HL-60/S4 (cell line): Measurements from ENCODE around the gene KIDINS220.

Source experiments
- in situ Hi-C: fragments of 300-500 bp; cut with MboI; formaldehyde crosslinking; loops from 2 replicates; pipeline ENCODE4 v1.14.3; 2022; ENCODE audit warnings: low sequenced_read_pairs

Gene KIDINS220

GRCh38 chr2:8699839-8700238 lies 137.6 kb downstream of the KIDINS220 start:
- in situ Hi-C loops: loop anchor here (25.0 kb wide), 3 partner anchors 413 to 1263 kb away; no protein-coding TSS in a partner anchor

GRCh38 chr2:8697190-8697589 lies 140.2 kb downstream of the KIDINS220 start:
- in situ Hi-C loops: loop anchor here (25.0 kb wide), 3 partner anchors 410 to 1260 kb away; no protein-coding TSS in a partner anchor

- in situ Hi-C loops: loop anchor here (25.0 kb wide), 3 partner anchors 407 to 1257 kb away; no protein-coding TSS in a partner anchor
Observed at GRCh38 chr2:8694737-8695136, 142.7 kb downstream of the KIDINS220 start.

- in situ Hi-C loops: loop anchor here (25.0 kb wide), 3 partner anchors 406 to 1256 kb away; no protein-coding TSS in a partner anchor
Observed at GRCh38 chr2:8693157-8693821, 144.1 kb downstream of the KIDINS220 start.

- in situ Hi-C loops: loop anchor here (25.0 kb wide), 3 partner anchors 405 to 1255 kb away; no protein-coding TSS in a partner anchor
Observed at GRCh38 chr2:8692783-8693156, 144.6 kb downstream of the KIDINS220 start.

- in situ Hi-C loops: loop anchor here (25.0 kb wide), 3 partner anchors 405 to 1255 kb away; no protein-coding TSS in a partner anchor
Observed at GRCh38 chr2:8691859-8692437, 145.5 kb downstream of the KIDINS220 start.

GRCh38 chr2:8685697-8686358 lies 151.6 kb downstream of the KIDINS220 start:
- in situ Hi-C loops: loop anchor here (10.0 to 25.0 kb wide), 4 partner anchors 151 to 1249 kb away; no protein-coding TSS in a partner anchor

- in situ Hi-C loops: loop anchor here (10.0 to 25.0 kb wide), 4 partner anchors 150 to 1248 kb away; no protein-coding TSS in a partner anchor
Observed at GRCh38 chr2:8684878-8685696, 152.3 kb downstream of the KIDINS220 start.

- in situ Hi-C loops: loop anchor here (10.0 to 25.0 kb wide), 4 partner anchors 150 to 1247 kb away; no protein-coding TSS in a partner anchor
Observed at GRCh38 chr2:8684540-8684877, 152.9 kb downstream of the KIDINS220 start.

GRCh38 chr2:8682719-8683667 lies 154.4 kb downstream of the KIDINS220 start:
- in situ Hi-C loops: loop anchor here (10.0 to 25.0 kb wide), 4 partner anchors 148 to 1246 kb away; no protein-coding TSS in a partner anchor

GRCh38 chr2:8681786-8682692 lies 155.4 kb downstream of the KIDINS220 start, which contains the start of gene ID2:
TSS of gene ID2 (plus strand) at chr2:8682056. CDS start at chr2:8682166, 110 bp downstream.
- in situ Hi-C loops: loop anchor here (10.0 to 25.0 kb wide), 4 partner anchors 147 to 1245 kb away; no protein-coding TSS in a partner anchor

GRCh38 chr2:8680822-8681760 lies 156.3 kb downstream of the KIDINS220 start:
- in situ Hi-C loops: loop anchor here (10.0 to 25.0 kb wide), 4 partner anchors 146 to 1244 kb away; no protein-coding TSS in a partner anchor

GRCh38 chr2:8679827-8680731 lies 157.3 kb downstream of the KIDINS220 start:
- in situ Hi-C loops: loop anchor here (10.0 to 25.0 kb wide), 4 partner anchors 145 to 1243 kb away; no protein-coding TSS in a partner anchor

GRCh38 chr2:8679567-8679826 lies 157.9 kb downstream of the KIDINS220 start:
- in situ Hi-C loops: loop anchor here (25.0 kb wide), 3 partner anchors 392 to 1242 kb away; no protein-coding TSS in a partner anchor
